Measurements from ENCODE around the gene TPST2.
"Not testable (repeated sequence)": the region's sequence is repeated elsewhere in the genome, so short reads cannot be mapped to it uniquely, and the experiment has no call there.

The TPST2 gene

DNA sequence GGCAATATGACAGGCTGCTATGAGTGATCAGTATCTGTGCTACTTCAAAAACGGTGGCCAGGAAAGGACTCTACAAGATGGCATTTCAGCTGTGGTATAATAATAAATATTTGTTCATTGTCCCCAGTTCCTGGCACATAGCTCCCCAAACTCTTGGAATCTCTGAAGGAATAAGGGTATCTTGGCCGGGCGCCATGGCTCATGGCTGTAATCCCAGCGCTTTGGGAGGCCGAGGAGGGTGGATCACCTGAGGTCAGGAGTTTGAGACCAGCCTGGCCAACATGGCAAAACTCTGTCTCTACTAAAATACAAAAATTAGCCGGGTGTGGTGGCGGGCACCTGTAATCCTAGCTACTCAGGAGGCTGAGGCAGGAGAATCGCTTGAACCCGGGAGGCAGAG is 61.4 kb downstream of the TPST2 start:
- not testable (repeated sequence) for DNase-seq

DNA sequence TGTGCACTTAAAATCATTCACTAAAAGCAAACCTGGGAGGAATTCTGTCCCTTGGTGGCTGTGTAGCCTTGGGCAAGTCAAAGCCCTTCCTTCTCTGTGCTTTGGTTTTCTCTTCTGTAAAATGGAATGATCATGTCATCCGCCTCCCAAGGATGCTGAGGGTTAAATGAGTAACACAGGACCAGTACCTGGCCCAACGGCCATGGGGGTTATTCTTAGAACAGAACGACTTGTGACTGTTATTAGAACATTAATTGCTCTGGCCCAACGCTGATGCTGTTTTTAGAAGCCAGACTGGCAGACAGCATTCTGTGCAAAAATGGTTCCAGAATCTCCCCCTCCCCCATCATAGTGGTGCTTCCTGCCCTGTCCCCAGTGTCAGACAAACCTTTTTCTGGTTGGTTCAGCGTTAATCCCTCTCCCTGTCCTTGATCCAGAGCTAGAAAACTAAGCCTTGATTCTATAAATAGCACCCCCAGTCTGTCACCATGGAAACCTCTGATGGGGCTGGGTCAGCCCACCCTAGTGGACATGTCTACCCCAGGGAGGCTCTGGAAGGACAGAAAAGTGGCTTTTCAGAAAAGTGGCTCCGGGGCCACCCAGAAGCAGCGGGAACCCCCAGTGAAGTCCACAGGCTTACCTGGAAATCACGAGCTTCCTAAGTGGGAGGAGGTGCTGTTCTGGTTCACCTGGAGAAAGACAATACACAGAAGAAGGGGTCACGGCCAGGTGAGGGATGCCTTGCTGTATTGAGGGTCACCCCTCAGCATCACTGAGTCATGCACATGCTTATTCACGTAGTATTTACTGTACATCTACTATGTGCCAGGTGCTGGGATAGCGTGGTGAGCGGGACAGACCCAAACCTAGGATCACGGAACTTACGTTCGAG is 62.1 kb downstream of the TPST2 start:
- no peak for DNase-seq

DNA sequence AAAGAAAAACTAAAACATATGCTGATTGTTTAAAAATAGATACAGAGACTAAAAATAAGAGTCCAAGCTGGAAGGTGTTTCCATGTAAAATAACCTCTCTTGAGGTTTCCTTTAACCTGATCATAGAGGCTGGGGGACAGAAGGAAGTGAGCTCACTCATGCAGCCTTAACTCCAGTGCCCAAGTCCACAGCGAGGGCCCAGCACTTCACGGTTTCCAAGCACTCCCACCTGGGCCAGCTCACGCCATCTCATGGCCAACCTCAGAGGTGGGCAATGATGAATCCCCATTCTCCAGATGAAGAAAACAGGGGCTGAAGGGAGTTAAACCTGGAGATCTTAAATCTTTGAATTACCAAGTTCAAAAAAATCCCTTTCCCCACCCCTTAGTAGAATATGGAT is 62.8 kb downstream of the TPST2 start:
- DNase-seq: no peak

DNA sequence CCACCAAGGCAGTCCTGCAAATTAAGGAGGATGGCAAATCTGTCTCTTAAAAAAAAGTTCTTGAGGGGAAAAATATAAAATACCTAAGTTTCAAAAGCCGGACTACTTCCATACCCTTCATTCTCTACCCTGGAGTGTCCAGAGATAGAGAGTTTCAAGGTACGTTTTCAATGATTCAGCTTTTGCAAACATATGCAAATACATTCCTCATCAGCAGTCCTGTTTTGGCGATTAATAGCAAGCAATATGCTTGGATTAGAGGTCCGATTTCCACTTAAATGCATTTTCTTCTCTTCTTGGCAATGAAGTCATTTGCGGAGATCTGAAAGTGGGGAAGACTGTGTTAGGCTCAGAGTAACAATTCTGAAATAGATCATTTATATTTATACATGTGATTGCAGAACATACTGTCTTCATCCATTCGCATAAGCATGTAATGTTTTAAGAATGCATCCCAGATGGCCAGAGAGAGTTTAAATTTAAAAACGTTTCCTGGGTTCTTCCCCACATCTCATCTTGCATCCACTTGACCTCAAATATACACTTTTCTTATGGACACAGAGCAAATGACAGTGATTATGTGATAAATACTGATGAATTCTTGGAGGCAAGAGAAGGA is 63.9 kb downstream of the TPST2 start:
- no peak for DNase-seq

DNA sequence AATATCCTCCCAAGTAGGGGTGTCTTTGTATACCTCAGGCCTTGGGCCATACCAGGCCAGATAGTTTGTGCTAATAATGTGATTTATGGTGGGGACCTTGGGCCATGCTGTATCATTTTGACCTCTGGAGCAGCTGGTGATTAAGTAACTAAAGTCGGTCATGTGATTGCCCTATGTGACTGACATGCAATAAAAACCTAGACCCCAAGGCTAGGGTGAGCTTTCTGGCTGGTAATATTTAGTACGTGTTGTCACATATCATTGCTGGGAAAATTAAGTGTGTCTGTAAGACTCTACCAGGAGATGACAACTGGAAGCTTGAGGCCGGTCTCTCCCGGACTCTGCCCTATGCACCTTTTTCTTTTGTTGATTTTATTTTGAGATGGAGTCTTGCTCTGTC is 65.1 kb downstream of the TPST2 start:
- DNase-seq: no peak

DNA sequence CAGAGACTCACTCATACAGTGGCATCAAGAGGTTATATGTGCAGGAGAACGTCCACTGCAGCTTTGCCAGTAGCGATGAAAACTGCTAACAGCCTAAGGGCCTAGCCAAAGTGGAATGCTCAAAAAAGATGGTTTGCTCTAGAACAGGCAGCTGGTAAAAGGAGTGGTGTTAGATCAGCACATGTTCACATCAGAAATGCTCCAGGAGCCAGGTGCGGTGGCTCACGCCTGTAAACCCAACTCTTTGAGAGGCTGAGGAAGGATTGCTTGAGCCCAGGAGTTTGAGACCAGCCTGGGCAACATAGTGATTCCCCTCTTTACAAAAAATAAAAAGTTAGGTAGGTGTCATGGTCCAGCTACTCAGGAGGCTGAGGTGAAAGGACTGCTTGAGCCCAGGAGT is 67.3 kb downstream of the TPST2 start:
- no peak for DNase-seq

DNA sequence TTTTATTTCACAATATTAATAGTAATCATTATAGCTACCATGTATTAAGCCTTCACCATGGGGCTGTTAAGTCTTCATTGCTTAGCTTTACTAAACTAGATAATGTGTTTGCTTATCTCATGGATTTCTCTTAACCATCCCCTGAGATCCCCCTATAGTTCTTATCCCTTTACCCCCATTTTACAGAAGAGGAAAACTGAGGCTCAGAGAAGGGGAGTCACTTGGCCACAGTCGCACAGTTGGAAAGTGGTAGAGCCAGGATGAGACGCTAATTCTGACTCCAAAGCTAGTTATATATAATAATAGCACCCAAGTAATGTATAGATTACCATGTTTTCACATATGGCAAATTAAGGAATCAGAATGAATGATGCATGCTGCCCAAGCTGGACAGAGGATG is 67.9 kb downstream of the TPST2 start:
- no peak for DNase-seq

DNA sequence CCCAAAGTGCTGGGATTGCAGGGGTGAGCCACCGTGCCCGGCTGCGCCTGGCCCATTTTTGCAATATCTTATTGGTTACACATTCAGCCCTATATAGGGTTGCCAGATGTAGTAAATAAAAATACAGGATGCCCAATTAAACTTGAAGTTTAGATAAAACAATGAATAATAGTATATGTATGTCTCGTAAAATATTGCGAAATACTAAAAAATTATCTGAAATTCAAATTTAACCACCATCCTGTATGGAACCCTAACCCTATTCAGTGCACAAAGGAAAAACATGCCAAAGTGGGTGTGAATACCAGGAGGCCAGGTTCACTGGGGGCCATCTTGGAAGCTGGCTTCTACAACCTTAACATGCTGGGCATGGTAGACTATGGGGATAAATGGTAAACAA is 72.5 kb downstream of the TPST2 start:
- no peak for DNase-seq

DNA sequence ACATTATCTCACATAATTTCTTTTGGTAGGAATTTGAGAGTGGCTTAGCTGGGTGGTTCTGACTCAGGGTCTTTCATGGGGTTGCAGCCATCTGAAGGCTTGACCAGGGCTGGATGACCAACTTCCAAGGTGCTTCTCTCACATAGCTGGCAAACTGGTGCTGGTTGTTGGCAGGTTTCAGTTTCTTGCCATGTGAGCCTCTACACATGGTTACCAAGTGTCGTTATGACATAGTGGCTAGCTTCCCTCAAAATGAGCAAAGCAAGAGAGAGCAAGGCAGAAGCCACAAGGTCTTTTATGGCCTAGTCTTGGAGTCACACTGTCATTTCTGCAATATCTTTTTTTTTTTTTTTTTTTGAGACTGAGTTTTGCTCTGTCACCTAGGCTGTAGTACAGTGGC is 73.4 kb downstream of the TPST2 start:
- no peak for DNase-seq

DNA sequence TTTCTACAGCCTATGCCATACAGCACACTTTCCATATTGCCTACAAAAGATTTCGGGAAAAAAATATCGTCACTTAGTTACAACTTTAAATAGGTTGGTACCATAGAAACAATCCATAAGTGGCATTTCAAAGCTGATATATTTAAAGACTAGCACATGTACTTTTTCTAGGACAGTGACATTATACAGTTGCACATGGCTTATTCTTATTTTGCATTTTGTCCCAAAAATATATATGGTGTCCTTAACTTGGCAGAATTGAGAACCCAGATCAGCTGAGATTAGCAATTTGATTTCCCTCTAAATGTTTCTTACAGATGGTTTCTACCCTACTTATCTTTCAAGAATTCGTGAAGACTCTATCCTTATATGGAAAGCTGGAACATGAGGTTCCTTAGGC is 74.0 kb downstream of the TPST2 start:
- no peak for DNase-seq

DNA sequence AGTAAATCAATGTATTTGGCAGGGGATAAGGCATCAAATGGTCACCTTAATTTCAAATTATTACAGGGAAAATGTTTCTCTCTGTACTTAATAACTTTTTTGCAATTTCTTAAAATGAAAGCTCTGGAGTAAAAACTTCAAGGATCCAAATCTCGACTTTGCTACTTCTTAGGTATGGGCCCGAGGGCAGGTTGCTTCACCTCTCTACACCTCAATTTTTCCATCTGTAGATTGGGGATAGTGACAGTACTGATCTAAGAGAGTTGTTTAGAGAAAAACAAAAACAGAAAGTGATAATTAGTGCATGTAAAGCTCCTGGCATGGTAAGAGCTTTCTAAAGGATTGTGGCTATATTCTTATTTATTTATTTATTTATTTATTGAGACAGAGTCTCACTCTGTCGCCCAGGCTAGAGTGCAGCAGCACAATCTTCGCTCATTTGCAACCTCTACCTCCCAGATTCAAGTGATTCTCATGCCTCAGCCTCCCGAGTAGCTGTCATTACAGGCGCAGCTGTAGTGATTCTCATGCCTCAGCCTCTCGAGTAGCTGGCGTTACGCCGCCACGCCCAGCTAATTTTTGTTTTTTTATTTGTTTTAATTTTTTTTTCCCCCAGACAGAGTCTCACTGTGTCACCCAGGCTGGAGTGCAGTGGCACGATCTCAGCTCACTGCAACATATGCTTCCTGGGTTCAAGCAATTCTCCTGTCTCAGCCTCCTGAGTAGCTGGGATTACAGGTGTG is 75.3 kb downstream of the TPST2 start:
- DNase-seq: no peak

DNA sequence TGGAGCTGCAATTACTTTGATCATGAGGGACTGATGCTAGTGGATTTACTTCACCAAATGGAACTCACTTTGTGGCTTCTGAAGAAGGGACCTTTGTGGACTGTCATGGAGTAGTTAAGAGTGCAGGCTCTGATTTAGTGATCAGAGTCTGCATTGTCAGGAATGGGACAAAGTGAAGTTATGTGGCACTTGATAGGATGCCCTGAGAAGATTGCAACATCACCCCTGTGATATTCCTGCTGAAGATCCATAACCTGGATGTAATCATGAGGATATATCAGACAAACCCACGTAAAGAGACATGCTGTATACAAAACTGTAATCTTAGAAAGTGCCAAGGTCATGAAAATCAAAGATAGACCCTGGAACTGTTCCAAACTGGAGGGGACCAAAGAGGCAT is 76.1 kb downstream of the TPST2 start:
- no peak for DNase-seq

DNA sequence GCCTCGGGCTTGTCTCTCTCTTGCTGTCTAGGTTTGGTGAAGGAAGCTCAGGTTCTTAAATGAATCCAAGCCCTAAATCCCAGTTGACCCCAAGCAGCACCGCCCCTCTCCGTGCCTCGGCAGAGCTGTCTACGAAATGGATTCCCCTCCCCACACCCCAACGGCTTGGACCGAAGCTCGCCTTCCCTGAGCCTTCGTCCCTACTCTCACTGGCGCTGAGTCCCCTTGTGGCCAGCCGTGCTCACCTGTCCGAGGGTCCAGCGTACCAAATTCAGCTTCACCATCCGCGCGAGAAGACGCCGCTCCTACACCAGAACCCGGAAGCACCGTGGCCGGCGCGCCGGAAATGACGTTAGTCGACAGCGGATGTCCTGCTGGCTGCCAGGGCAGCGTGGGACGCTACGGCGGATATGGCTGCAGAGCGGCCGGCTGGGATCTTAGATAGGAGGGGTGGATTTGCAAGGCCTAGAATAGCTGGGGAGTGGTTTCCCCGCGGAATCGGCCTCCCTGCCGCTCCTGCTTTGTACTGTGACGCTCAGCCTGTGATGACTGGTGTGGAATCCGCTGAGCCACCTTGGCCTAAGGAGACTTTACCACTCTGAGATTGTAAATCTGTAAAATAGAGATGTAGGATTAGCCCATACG is 77.7 kb downstream of the TPST2 start, which contains the start of gene TFIP11:
TSS of gene TFIP11 (minus strand) at position 325 of the 645 bp plus-strand sequence. CDS start 2,201 bp downstream, outside the sequence.
- peak; percentile 94 for DNase-seq

DNA sequence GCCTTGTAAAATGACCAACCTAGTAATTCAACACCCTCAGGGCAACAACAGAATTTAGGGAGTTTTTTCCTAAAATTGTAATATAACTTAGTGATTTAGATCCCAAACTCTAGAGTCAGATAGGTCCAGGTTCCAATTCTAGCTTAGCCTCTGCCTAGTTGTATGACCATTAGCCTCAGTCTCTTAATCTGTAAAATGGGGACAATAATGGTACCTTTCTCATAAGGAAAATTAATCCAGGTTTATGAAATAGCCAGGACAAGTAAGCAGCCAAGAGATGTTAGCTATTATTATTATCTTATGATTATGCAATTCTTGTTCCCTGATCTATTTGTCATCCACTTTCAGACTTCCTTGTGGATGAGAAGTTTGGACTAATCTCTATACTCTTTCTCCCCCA is 81.8 kb downstream of the TPST2 start:
- no peak for DNase-seq

DNA sequence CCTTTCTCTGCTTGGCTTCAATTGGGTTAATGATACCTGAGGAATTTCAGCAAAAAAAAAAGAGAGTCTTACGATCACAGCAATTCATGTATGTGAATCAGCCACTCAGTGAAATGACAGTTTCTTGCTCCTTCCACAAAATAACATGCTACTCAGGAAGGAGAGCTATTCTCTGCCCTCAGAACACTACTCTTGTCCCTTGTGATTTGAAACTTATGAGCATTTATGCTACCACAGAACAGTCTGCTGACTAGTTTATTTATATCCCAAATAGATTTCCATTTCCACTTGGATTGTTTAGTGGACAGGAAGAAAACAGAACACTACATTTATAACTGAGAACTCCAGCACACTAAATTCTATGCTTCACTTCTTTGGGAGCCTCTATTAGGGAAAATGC is 86.2 kb downstream of the TPST2 start:
- no peak for DNase-seq

DNA sequence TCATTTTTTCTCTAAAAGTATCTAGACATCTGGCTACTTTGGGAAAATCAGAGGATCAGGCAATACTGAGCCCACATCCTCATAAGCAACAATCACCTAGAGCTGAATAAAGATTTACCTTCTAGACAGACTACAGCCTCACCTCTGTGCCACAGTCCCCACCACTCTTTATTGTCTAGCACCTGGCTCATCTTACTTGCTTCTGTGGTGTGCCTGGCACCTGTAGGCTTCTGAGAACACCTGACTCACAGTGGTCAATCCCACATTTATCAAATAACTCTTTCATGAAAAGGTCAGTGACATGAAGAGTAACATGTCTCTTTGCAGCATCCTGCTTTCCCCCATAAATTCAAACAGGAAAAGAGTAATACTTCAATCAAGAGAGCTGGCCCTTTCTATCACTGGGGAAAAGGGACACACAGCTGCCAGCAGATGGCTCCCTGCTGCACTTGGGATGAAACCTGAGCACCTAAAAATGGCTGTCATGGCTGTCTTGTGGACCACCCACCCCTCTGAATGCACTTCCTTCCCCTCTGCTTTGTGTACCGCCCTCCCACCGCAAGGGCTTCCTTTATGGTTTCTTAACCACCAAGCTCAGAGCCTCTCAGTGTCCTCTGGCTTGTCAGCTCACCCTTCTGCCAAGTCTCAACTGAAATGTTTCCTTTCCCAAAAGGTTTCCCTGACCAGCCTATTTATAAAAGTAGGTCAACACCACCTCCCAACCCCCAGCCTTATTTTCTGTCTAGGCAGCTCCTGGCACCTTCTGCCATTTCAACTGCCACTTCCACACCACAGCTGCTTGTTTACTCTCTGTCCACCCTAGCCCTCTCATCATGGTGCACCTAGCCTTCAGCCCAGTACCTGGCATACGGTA is 87.0 kb downstream of the TPST2 start:
- DNase-seq: peak; percentile 54

DNA sequence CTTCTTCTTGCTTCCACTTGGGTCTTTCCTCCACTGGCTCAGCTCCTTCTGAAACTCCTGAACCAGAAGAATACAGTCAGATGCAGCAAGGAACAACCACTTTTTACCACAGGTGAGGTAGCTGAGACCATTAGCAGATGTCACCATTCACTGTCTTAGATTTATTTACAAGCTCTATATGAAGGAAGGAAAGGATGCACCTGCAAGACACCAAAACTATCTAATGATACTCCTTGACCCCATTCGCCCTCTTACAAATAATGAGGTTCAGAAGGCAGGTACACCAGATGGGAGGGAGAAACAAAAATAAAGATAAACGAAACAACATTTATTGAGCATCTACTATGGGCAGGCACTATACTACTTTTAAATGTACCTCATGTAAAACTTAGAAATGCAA is 87.9 kb downstream of the TPST2 start:
- DNase-seq: no peak

DNA sequence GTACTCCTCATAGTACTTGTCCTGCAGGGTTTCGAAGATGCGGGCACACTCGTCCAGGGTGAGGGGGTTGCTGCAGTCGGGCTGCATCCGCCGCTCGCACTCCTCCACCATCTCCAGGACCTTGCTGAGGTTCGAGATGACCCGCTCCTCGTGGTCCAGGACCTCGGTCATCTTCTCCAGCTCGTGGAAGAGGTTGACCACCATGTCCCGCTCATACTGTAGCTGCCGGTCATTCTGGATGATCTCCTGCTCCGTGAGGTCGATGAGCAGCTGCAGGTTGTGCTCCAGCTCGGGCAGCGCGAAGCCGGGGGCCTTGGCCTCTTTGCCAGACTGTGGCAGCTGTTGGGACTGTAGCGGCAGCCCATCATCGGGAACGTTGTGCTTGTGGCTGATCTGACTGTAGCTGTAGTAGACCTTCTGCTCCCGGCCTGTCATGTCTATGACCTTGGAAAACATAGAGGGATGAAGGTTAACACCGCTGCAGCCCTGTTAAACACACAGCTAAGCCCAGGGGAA is 90.7 kb downstream of the TPST2 start:
- no peak for DNase-seq

DNA sequence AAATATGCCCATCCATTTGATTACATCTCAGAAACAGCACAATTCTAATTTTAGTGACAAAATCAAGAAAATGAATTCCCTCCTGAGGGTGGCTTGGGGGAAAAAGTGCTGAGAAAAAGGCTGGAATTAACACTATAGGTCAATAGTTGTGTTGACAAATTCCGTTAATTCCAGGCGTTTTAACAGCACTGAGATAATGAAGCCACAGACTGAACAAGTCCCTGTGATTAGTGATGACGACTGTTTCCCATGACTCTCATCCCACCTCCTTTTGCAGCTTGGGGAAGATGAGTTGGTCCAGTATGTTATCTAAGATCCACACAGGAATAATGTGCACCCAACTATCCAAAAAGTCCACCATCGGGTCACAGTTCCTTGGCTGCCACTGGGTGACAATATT is 93.5 kb downstream of the TPST2 start:
- DNase-seq: no peak

DNA sequence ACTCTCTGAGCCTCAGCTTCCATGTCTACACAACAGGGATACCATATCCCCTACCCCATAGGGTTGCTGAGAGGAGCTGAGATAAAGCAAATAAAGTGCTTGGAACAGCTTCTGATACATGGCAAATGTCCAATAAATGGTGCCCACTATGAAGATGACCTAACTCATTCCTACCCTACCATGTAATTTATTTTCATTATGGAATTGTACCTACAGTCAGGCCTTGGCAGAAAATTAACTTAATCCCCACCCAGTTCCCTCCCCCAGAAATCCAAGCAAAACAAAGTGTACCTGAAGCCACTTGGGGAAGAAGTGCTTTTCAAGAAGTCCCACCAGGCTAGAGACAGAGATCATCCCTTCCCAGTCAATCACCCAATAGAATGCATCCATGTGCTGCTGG is 95.4 kb downstream of the TPST2 start:
- DNase-seq: no peak

DNA sequence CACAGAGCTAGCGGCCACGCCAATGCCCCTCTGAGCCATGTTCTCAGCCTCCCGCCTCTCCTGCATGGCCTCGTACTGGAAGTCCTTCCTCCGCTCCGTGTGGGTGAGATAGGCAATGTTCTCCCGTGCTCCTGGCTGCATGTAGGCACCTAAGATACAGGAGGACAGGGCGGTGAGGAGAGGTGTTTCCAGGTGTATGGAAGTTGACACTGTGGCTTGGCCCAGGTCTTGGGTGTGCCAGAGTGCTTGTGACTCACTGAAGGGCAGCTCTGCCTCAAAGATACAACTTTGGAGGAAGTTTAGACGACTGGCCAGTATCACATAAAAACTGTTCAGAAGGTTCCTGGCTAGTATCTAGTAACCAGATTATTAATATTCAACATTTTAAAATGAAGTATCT is 97.7 kb downstream of the TPST2 start:
- DNase-seq: no peak

DNA sequence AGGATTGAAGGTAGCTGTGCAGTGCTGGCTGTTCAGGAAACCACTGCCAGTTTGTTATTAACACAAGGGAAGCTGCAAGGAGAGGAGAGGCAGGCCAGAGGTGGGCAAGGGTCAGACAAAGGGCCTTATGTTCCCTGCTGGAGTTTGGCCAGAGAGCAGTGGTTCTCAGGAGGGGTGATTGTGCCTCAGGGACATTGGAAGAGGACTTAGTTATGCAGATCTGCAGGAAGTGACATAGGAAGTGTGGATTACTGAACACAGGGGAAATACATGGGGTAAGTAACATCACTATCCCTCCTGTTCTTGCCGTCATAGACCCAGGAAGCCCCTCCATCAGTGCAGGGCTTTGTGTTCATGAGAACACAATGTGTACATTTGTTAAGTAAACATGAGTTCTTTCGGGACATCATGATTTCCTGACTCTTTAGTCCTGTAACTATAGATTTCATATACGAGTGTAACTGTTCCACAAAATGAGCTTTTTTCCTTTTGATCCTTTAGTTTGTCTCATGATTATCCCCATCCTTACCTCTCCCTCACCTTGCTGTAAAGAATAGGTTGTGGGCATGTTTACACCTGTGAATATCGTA is 100.4 kb downstream of the TPST2 start:
- no peak for DNase-seq
